BLaER1 (cell line): ENCODE measurements around the gene RYK.
"Not testable (repeated sequence)": the region's sequence is repeated elsewhere in the genome, so short reads cannot be mapped to it uniquely, and the experiment has no call there.

ENCODE experiments used
- H3K27ac ChIP-seq: shearing (Covaris generic); formaldehyde crosslinking; 2 replicates; pipeline ENCODE4 v1.8.1; 2022
- H3K27me3 ChIP-seq: shearing (Covaris generic); formaldehyde crosslinking; 2 replicates; pipeline ENCODE4 v1.8.1; 2022
- H3K36me3 ChIP-seq: shearing (Covaris generic); formaldehyde crosslinking; 2 replicates; pipeline ENCODE4 v1.8.1; 2022
- H3K4me1 ChIP-seq: shearing (Covaris generic); formaldehyde crosslinking; 2 replicates; pipeline ENCODE4 v1.8.1; 2022
- H3K4me2 ChIP-seq: shearing (Covaris generic); formaldehyde crosslinking; 2 replicates; pipeline ENCODE4 v1.8.1; 2022
- H3K4me3 ChIP-seq: shearing (Covaris generic); formaldehyde crosslinking; 2 replicates; pipeline ENCODE4 v1.8.1; 2022
- H3K9ac ChIP-seq: shearing (Covaris generic); formaldehyde crosslinking; 2 replicates; pipeline ENCODE4 v1.8.1; 2022
- H3K9me3 ChIP-seq: shearing (Covaris generic); formaldehyde crosslinking; 2 replicates; pipeline ENCODE4 v1.8.1; 2022
- H4K20me1 ChIP-seq: shearing (Covaris generic); formaldehyde crosslinking; 2 replicates; pipeline ENCODE4 v1.8.1; 2022
- Cebpa-rat ChIP-seq: shearing (Covaris generic); IDR thresholded peaks from 2 replicates; pipeline ENCODE4 v1.8.1; 2022

RYK gene

DNA sequence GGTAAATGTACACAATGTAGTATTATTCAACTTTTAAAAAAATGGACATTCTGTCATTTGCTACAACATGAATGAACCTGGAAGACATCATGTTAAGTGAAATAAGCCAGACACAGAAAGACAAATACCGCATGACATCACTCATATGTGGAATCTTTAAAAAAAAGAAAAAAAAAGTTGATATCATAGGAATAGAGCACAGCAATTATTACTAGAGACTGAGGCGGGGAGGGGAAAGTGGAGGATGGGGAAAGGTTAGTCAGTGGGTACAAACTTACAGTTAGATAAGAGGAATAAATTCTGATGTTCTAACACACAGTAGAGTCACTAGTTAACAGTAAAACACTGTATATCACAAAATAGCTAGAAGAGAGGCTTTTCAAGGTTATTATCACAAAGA, 22.2 kb downstream of the RYK start:
- H3K9ac ChIP-seq = no peak overlapping the region
- no peak overlapping the region for H3K4me3 ChIP-seq
- no peaks in the 10 kb centered on the region for H3K27me3 ChIP-seq
- H3K4me2 ChIP-seq = no peak overlapping the region
- no peaks in the 10 kb centered on the region for H3K36me3 ChIP-seq
- 0 out of 2 replicates have a peak, but pooled peaks cover 5% of the 10 kb centered on the region for H3K4me1 ChIP-seq
- TF ChIP-seq Cebpa-rat = no peak
- no peak overlapping the region for H3K27ac ChIP-seq
- peaks cover 67% of the 10 kb centered on the region for H4K20me1 ChIP-seq
- H3K9me3 ChIP-seq = no peaks in the 10 kb centered on the region

GRCh38 chr3:134228035-134228434, 22.6 kb downstream of the RYK start:
- H3K27me3 ChIP-seq = no peaks in the 10 kb centered on the region
- TF ChIP-seq Cebpa-rat = no peak
- H4K20me1 ChIP-seq = peaks cover 72% of the 10 kb centered on the region
- no peaks in the 10 kb centered on the region for H3K36me3 ChIP-seq
- no peaks in the 10 kb centered on the region for H3K9me3 ChIP-seq
- H3K27ac ChIP-seq = no peak overlapping the region
- no peak overlapping the region for H3K9ac ChIP-seq
- H3K4me2 ChIP-seq = no peak overlapping the region
- no peak overlapping the region for H3K4me3 ChIP-seq
- 0 out of 2 replicates have a peak, but pooled peaks cover 5% of the 10 kb centered on the region for H3K4me1 ChIP-seq

GRCh38 chr3:134224796-134225156, 25.9 kb downstream of the RYK start:
- H3K9ac ChIP-seq, H3K9me3 ChIP-seq, H3K27ac ChIP-seq, H3K36me3 ChIP-seq, H3K4me2 ChIP-seq, H3K4me1 ChIP-seq, H3K27me3 ChIP-seq, H3K4me3 ChIP-seq: not testable (repeated sequence)
- H4K20me1 ChIP-seq = peaks cover 66% of the 10 kb centered on the region

DNA sequence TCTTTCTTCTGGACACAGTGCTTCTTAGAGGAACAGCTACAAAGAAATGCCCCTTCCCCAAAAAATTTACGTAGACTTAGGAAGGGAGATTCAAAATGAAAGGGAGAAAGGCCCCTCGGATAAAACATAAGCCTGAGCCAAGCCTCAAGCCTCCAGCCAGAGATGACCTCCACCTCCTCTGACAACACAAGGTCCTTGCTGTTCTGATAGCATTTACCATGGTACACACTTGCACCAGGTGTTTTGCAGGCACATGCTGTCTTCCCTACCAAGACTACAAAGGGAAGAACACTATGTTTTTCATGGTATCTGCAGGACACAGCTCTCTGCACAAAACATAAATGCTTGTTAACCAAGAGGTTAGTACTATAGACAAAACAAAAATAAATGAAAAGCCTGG, 27.8 kb downstream of the RYK start:
- H3K27me3 ChIP-seq = no peaks in the 10 kb centered on the region
- H4K20me1 ChIP-seq = peaks cover 61% of the 10 kb centered on the region
- H3K27ac ChIP-seq = no peak overlapping the region
- H3K36me3 ChIP-seq = no peaks in the 10 kb centered on the region
- H3K4me2 ChIP-seq = no peak overlapping the region
- H3K9me3 ChIP-seq = no peaks in the 10 kb centered on the region
- TF ChIP-seq Cebpa-rat = no peak
- H3K9ac ChIP-seq = no peak overlapping the region
- no peak overlapping the region for H3K4me3 ChIP-seq
- 0 out of 2 replicates have a peak, but pooled peaks cover 5% of the 10 kb centered on the region for H3K4me1 ChIP-seq

DNA sequence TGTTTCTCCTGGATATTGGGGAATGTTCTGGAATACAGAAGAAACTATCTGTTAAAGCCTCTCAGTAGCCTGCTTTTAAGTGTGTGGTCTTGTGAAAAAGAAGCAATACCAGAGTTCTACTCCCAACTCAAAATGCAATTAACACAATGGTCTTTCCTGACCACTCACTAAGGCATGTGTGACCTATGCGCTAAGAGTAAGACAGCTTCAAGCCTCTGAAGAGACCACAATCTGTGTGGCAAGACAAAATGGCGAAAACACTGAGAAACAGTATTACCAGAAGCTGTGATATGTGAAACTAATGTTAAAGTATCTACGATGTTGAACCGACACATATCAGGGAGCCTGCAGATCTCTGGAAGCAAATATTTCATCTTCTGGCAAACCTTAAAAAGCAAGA, 33.8 kb downstream of the RYK start:
- Histone ChIP-seq H3K27ac (no peak overlapping the region), H3K4me3 (no peak overlapping the region), H3K36me3 (no peaks in the 10 kb centered on the region), H3K27me3 (no peaks in the 10 kb centered on the region), H3K4me1 (no peaks in the 10 kb centered on the region), H3K4me2 (no peak overlapping the region), H3K9me3 (no peaks in the 10 kb centered on the region), H4K20me1 (peaks cover 34% of the 10 kb centered on the region), H3K9ac (no peak overlapping the region)
- no peak for TF ChIP-seq Cebpa-rat

DNA sequence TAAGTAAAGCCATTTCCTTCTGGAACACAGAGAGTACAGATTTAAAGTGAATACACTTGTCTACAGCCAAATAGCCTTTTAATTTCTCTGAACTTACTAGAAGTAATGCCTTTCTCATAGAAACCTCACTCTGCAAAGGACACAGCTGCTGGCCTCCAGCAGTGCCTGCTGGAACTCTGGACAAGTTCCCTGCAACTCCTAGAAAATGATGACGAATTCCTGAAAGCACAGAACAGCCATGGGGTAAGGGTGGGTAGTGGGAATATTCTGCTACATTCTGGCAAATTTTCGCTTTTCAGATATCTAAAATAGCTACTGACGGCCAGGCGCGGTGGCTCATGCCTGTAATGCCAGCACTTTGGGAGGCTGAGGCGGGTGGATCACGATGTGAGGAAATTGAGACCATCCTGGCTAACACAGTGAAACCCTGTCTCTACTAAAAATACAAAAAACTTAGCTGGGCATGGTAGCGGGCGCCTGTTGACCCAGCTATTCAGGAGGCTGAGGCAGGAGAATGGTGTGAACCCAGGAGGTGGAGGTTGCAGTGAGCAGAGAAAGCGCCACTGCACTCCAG, 34.4 kb downstream of the RYK start:
- Histone ChIP-seq H3K36me3 (no peaks in the 10 kb centered on the region), H3K27ac (no peak overlapping the region), H3K27me3 (no peaks in the 10 kb centered on the region), H3K4me3 (no peak overlapping the region), H3K9ac (no peak overlapping the region), H3K4me2 (no peak overlapping the region), H3K9me3 (no peaks in the 10 kb centered on the region), H4K20me1 (peaks cover 31% of the 10 kb centered on the region), H3K4me1 (no peaks in the 10 kb centered on the region)
- TF ChIP-seq Cebpa-rat = no peak

DNA sequence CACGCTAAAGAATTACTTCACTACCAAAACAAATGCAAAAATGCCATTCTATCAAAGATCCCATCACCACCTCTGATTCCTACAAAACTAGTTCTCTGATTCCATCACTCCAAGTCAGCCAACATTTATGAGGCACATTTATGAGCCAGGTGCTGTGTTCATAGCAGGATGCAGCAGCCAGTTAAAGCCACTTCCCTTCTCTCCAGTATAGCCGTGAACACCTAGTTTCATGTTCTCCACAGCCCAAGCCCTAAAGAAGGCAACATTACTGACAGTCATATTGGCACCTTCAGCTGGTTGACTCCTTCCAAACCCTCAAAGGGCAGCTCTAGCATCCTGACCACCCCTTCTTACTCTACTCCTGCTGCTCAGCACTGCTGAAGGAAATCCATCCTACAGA, 36.4 kb downstream of the RYK start:
- Histone ChIP-seq H3K36me3 (no peaks in the 10 kb centered on the region), H3K4me2 (no peak overlapping the region), H3K4me1 (no peaks in the 10 kb centered on the region), H3K27me3 (no peaks in the 10 kb centered on the region), H4K20me1 (peaks cover 31% of the 10 kb centered on the region), H3K9me3 (no peaks in the 10 kb centered on the region), H3K9ac (no peak overlapping the region), H3K27ac (no peak overlapping the region), H3K4me3 (no peak overlapping the region)
- no peak for TF ChIP-seq Cebpa-rat

DNA sequence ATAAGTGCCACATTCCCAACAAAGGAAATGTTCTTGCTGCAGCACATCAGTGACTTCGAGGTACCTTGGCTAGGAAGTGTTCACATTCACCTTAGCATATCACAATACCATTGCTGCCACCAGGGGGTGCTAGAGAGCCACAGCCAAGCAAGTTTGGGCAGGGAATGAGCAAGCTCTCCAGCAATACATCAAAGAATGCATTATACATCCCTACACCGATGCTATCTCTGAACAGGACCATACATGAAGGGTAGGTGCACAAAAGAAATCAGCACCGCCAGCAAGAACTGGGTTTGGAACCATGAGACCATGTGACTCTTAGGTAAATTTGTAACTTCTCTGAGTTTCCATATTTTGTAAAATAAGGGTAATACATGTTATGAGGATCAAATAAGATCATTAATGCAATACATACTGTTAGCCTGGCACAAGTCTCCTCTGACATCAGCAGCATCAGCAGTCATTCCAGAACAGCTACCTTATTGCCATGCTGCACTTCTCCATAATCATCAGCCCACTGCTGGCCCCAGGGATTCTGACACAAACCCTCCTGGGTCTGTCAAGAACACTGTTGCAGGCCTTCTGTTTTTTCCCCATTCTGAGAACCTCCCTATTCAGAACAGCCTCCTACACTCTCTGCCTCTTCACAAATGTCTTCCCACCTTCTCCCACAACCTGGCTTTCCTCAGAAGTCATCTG, 37.5 kb downstream of the RYK start:
- Histone ChIP-seq H3K27ac (no peak overlapping the region), H3K9ac (no peak overlapping the region), H3K4me2 (no peak overlapping the region), H3K27me3 (no peaks in the 10 kb centered on the region), H3K9me3 (no peaks in the 10 kb centered on the region), H3K36me3 (no peaks in the 10 kb centered on the region), H3K4me1 (no peaks in the 10 kb centered on the region), H3K4me3 (no peak overlapping the region), H4K20me1 (peaks cover 23% of the 10 kb centered on the region)
- no peak for TF ChIP-seq Cebpa-rat

GRCh38 chr3:134211797-134212196, 38.9 kb downstream of the RYK start:
- Histone ChIP-seq H3K4me3 (no peak overlapping the region), H3K27me3 (no peaks in the 10 kb centered on the region), H4K20me1 (peaks cover 21% of the 10 kb centered on the region), H3K4me1 (no peaks in the 10 kb centered on the region), H3K27ac (no peak overlapping the region), H3K9me3 (no peaks in the 10 kb centered on the region), H3K36me3 (no peaks in the 10 kb centered on the region), H3K4me2 (no peak overlapping the region), H3K9ac (no peak overlapping the region)
- TF ChIP-seq Cebpa-rat = no peak

- no peak overlapping the region for H3K4me3 ChIP-seq
- no peaks in the 10 kb centered on the region for H3K27me3 ChIP-seq
- H3K27ac ChIP-seq = no peak overlapping the region
- no peaks in the 10 kb centered on the region for H3K9me3 ChIP-seq
- H3K4me1 ChIP-seq = no peaks in the 10 kb centered on the region
- no peaks in the 10 kb centered on the region for H4K20me1 ChIP-seq
- no peaks in the 10 kb centered on the region; the same call in 1 of the 2 replicates for H3K36me3 ChIP-seq
- no peak overlapping the region for H3K4me2 ChIP-seq
- H3K9ac ChIP-seq = no peak overlapping the region
- no peak for TF ChIP-seq Cebpa-rat
Measured at GRCh38 chr3:134205451-134205850, 45.2 kb downstream of the RYK start.
